ENCODE results near the gene APBA1. TPM values are rescaled to one million over a fixed set of nuclear protein-coding genes. Genes with fewer than 3 reads are reported as not detected.

APBA1 gene
- polyA plus RNA-seq, 3 donors: 1.6 TPM; not detected in 2

- no peak for DNase-seq
- Mint-ChIP-seq H3K27ac (no peak overlapping the region), H3K27me3 (ENCODE audit: low read depth in 3 of 3) (peaks cover 0 to 1% (median 1%) of the 10 kb centered on the region in 3 donors), H3K4me1 (no peaks in the 10 kb centered on the region), H3K36me3 (no peaks in the 10 kb centered on the region), H3K4me3 (no peak overlapping the region), H3K9me3 (peaks cover 0 to 2% (median 0%) of the 10 kb centered on the region in 7 donors)
- H3K4me2 ChIP-seq (replicated peaks; ENCODE audit: extremely low read depth, low read length, poor library complexity, severe bottlenecking): no peak overlapping the region
- H3K9me3 ChIP-seq (replicated peaks in 1 of 2; ENCODE audit: control insufficient read depth in 1 of 2, insufficient read depth in 1 of 2, low read length in 2 of 2): no peaks in the 10 kb centered on the region
- TF ChIP-seq CTCF (IDR thresholded peaks at IDR 0.05): no peak
- no peaks in the 10 kb centered on the region for H3K4me1 ChIP-seq (ENCODE audit: control insufficient read depth in 1 of 2, insufficient read depth in 2 of 2, low read length in 2 of 2)
- no peak overlapping the region for H3K4me3 ChIP-seq (replicated peaks in 1 of 3; ENCODE audit: low read depth in 2 of 3, low read length in 3 of 3)
- no peaks in the 10 kb centered on the region for H4K20me1 ChIP-seq (ENCODE audit: insufficient read depth, low read length)
- no peak overlapping the region for H3K27ac ChIP-seq (ENCODE audit: low read depth in 1 of 2, low read length in 2 of 2)
- H3K36me3 ChIP-seq (replicated peaks in 1 of 2; ENCODE audit: control insufficient read depth in 1 of 2, insufficient read depth in 2 of 2, low read length in 2 of 2): no peaks in the 10 kb centered on the region
- no peak overlapping the region for H3K9ac ChIP-seq (ENCODE audit: insufficient read depth, low read length, poor library complexity, severe bottlenecking)
- 97% methylated on average over 6 of the region's 11 CpGs for WGBS (ENCODE audit: insufficient coverage)
- no peaks in the 10 kb centered on the region for H3K79me2 ChIP-seq (ENCODE audit: insufficient read depth, low read length)
- intact Hi-C loops (cut with micrococcal nuclease): no loop called here
- no peaks in the 10 kb centered on the region for H3K27me3 ChIP-seq (ENCODE audit: control insufficient read depth in 2 of 2, insufficient read depth in 2 of 2, low read length in 2 of 2)
- H2AFZ ChIP-seq (ENCODE audit: insufficient read depth, low read depth, low read length, poor library complexity, severe bottlenecking): no peak overlapping the region
These were observed 239.5 kb downstream of the APBA1 start for GRCh38 chr9:69432623-69433022.

GRCh38 chr9:69431777-69432176 is 240.4 kb downstream of the APBA1 start:
- Histone ChIP-seq H3K4me3 (replicated peaks in 1 of 3; ENCODE audit: low read depth in 2 of 3, low read length in 3 of 3) (no peak overlapping the region), H3K4me1 (ENCODE audit: control insufficient read depth in 1 of 2, insufficient read depth in 2 of 2, low read length in 2 of 2) (no peaks in the 10 kb centered on the region), H3K27me3 (ENCODE audit: control insufficient read depth in 2 of 2, insufficient read depth in 2 of 2, low read length in 2 of 2) (no peaks in the 10 kb centered on the region), H2AFZ (ENCODE audit: insufficient read depth, low read depth, low read length, poor library complexity, severe bottlenecking) (no peak overlapping the region), H3K79me2 (ENCODE audit: insufficient read depth, low read length) (no peaks in the 10 kb centered on the region), H3K27ac (ENCODE audit: low read depth in 1 of 2, low read length in 2 of 2) (no peak overlapping the region), H4K20me1 (ENCODE audit: insufficient read depth, low read length) (no peaks in the 10 kb centered on the region), H3K36me3 (replicated peaks in 1 of 2; ENCODE audit: control insufficient read depth in 1 of 2, insufficient read depth in 2 of 2, low read length in 2 of 2) (no peaks in the 10 kb centered on the region), H3K9ac (ENCODE audit: insufficient read depth, low read length, poor library complexity, severe bottlenecking) (no peak overlapping the region), H3K9me3 (replicated peaks in 1 of 2; ENCODE audit: control insufficient read depth in 1 of 2, insufficient read depth in 1 of 2, low read length in 2 of 2) (no peaks in the 10 kb centered on the region), H3K4me2 (replicated peaks; ENCODE audit: extremely low read depth, low read length, poor library complexity, severe bottlenecking) (no peak overlapping the region)
- no peak overlapping the region for H3K27ac Mint-ChIP-seq
- H3K36me3 Mint-ChIP-seq: no peaks in the 10 kb centered on the region
- WGBS (ENCODE audit: insufficient coverage): 88% methylated on average over 1 of the region's 1 CpG
- no peak for DNase-seq
- no peak overlapping the region for H3K4me3 Mint-ChIP-seq
- TF ChIP-seq CTCF (IDR thresholded peaks at IDR 0.05): no peak
- peaks cover 0 to 2% (median 0%) of the 10 kb centered on the region in 7 donors for H3K9me3 Mint-ChIP-seq
- H3K4me1 Mint-ChIP-seq: no peaks in the 10 kb centered on the region
- peaks cover 0 to 1% (median 1%) of the 10 kb centered on the region in 3 donors for H3K27me3 Mint-ChIP-seq (ENCODE audit: low read depth in 3 of 3)
- intact Hi-C loops (cut with micrococcal nuclease): no loop called here
